Bronchial smooth muscle cell (primary cell): Measurements from ENCODE around the gene VRK2. TPM values are rescaled to one million over a fixed set of nuclear protein-coding genes. Genes with fewer than 3 reads are reported as not detected.

Experiments
- total RNA-seq: library from RNA; depleted of rRNA; stranded (reverse); fragments of >200 nt; gene quantifications from 2 replicates; pipeline ENCODE4 v1.2.1, GENCODE V29; 2014

VRK2 gene
- 9.6 and 20.8 TPM in 2 replicates for total RNA-seq

GRCh38 chr2:58046585-58047372 lies at the start of gene VRK2:
Gene VRK2, plus strand, starts transcription at chr2:58046806. Its CDS starts 2,026 bp downstream, at chr2:58048832.

Other genes with a start within 250 kb of the VRK2 start
- 13.9 and 24.1 TPM in 2 replicates for gene FANCL, start 194.5 kb downstream of the VRK2 start, total RNA-seq